ENCODE results near the gene CNTN1.
"Not testable (repeated sequence)": the region's sequence is repeated elsewhere in the genome, so short reads cannot be mapped to it uniquely, and the experiment has no call there.

Gene CNTN1

GRCh38 chr12:41045509-41045908, 353.3 kb downstream of the CNTN1 start:
- DNase-seq (ENCODE audit: low spot score) = no peak

GRCh38 chr12:41049033-41049432, 356.8 kb downstream of the CNTN1 start:
- DNase-seq (ENCODE audit: low spot score) = no peak

GRCh38 chr12:41051954-41052353, 359.7 kb downstream of the CNTN1 start:
- no peak for DNase-seq (ENCODE audit: low spot score)

GRCh38 chr12:41052441-41052840, 360.2 kb downstream of the CNTN1 start:
- DNase-seq (ENCODE audit: low spot score) = no peak

- DNase-seq (ENCODE audit: low spot score) = no peak
These were observed 360.8 kb downstream of the CNTN1 start for GRCh38 chr12:41053046-41053445.

GRCh38 chr12:41055875-41056577, 363.8 kb downstream of the CNTN1 start:
- DNase-seq (ENCODE audit: low spot score) = no peak

- DNase-seq (ENCODE audit: low spot score) = no peak
These were observed 366.0 kb downstream of the CNTN1 start for GRCh38 chr12:41058266-41058665.

- no peak for DNase-seq (ENCODE audit: low spot score)
These were observed 369.0 kb downstream of the CNTN1 start for GRCh38 chr12:41061192-41061591.

GRCh38 chr12:41064411-41064810, 372.2 kb downstream of the CNTN1 start:
- DNase-seq (ENCODE audit: low spot score) = no peak

- DNase-seq (ENCODE audit: low spot score) = no peak
These were observed 375.9 kb downstream of the CNTN1 start for GRCh38 chr12:41067941-41068645.

- no peak for DNase-seq (ENCODE audit: low spot score)
These were observed 381.6 kb downstream of the CNTN1 start for GRCh38 chr12:41073633-41074472.

GRCh38 chr12:41074473-41074769, 382.2 kb downstream of the CNTN1 start:
- DNase-seq (ENCODE audit: low spot score) = no peak

- no peak for DNase-seq (ENCODE audit: low spot score)
These were observed 383.9 kb downstream of the CNTN1 start for GRCh38 chr12:41076114-41076513.

- not testable (repeated sequence) for DNase-seq (ENCODE audit: low spot score)
These were observed 389.0 kb downstream of the CNTN1 start for GRCh38 chr12:41081241-41081640.

- DNase-seq (ENCODE audit: low spot score) = no peak
These were observed 397.2 kb downstream of the CNTN1 start for GRCh38 chr12:41089438-41089837.

GRCh38 chr12:41092115-41092514, 399.9 kb downstream of the CNTN1 start:
- DNase-seq (ENCODE audit: low spot score) = no peak

GRCh38 chr12:41096797-41097196, 404.6 kb downstream of the CNTN1 start:
- no peak for DNase-seq (ENCODE audit: low spot score)

GRCh38 chr12:41100572-41100971, 408.3 kb downstream of the CNTN1 start:
- no peak for DNase-seq (ENCODE audit: low spot score)

- no peak for DNase-seq (ENCODE audit: low spot score)
These were observed 409.6 kb downstream of the CNTN1 start for GRCh38 chr12:41101806-41102205.

- DNase-seq (ENCODE audit: low spot score) = no peak
These were observed 411.4 kb downstream of the CNTN1 start for GRCh38 chr12:41103614-41104013.

GRCh38 chr12:41106315-41106714, 414.1 kb downstream of the CNTN1 start:
- DNase-seq (ENCODE audit: low spot score) = no peak

GRCh38 chr12:41108032-41108431, 415.8 kb downstream of the CNTN1 start:
- DNase-seq (ENCODE audit: low spot score) = no peak

GRCh38 chr12:41112903-41113302, 420.7 kb downstream of the CNTN1 start:
- no peak for DNase-seq (ENCODE audit: low spot score)
